Measurements from ENCODE around the gene RAVER2. TPM values are rescaled to one million over a fixed set of nuclear protein-coding genes. Genes with fewer than 3 reads are reported as not detected.
A peak's percentile ranks its signal among the peaks of the same experiment; 100 is the strongest.

The RAVER2 gene
- polyA plus RNA-seq, 3 donors = 0.38 to 1.3 (median 0.69) TPM

DNA sequence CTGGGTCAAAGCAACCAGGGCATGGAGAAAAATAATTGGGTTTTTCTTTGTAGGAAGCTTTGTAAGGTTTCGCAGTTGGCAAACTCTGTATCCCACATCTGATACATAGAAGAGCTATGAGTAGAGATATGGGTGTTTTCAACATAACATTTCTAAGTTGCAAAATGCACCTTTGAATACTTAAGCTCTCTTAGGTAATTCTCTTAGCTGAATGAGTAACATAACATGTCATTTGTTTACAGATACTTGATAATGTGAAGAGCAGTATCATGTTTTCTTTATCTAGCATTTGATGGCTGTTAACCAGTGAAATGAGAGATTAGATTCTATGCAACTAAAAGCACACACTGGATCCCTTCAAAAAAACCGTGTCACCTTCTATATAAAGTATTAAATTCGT lies 21.6 kb downstream of the RAVER2 start:
- WGBS (ENCODE audit: insufficient coverage) = no CpG with 5 or more reads among the region's 3 CpGs
- Histone ChIP-seq H3K4me3 (replicated peaks in 1 of 3; ENCODE audit: low read depth in 2 of 3, low read length in 3 of 3) (no peak overlapping the region), H2AFZ (ENCODE audit: insufficient read depth, low read depth, low read length, poor library complexity, severe bottlenecking) (no peak overlapping the region), H3K4me2 (replicated peaks; ENCODE audit: extremely low read depth, low read length, poor library complexity, severe bottlenecking) (no peak overlapping the region), H4K20me1 (ENCODE audit: insufficient read depth, low read length) (no peaks in the 10 kb centered on the region), H3K9me3 (replicated peaks in 1 of 2; ENCODE audit: control insufficient read depth in 1 of 2, insufficient read depth in 1 of 2, low read length in 2 of 2) (no peaks in the 10 kb centered on the region), H3K9ac (ENCODE audit: insufficient read depth, low read length, poor library complexity, severe bottlenecking) (no peak overlapping the region), H3K27me3 (ENCODE audit: control insufficient read depth in 2 of 2, insufficient read depth in 2 of 2, low read length in 2 of 2) (no peaks in the 10 kb centered on the region), H3K27ac (ENCODE audit: low read depth in 1 of 2, low read length in 2 of 2) (no peak overlapping the region), H3K36me3 (replicated peaks in 1 of 2; ENCODE audit: control insufficient read depth in 1 of 2, insufficient read depth in 2 of 2, low read length in 2 of 2) (no peaks in the 10 kb centered on the region), H3K4me1 (ENCODE audit: control insufficient read depth in 1 of 2, insufficient read depth in 2 of 2, low read length in 2 of 2) (no peaks in the 10 kb centered on the region), H3K79me2 (ENCODE audit: insufficient read depth, low read length) (no peaks in the 10 kb centered on the region)
- H3K4me1 Mint-ChIP-seq = peaks cover 4% of the 10 kb centered on the region
- intact Hi-C loops (cut with micrococcal nuclease) = no loop called here
- peaks cover 0 to 9% of the 10 kb centered on the region in 2 donors for H3K36me3 Mint-ChIP-seq
- H3K9me3 Mint-ChIP-seq = peaks cover 2 to 9% (median 4%) of the 10 kb centered on the region in 7 donors
- TF ChIP-seq, protein P1, sequence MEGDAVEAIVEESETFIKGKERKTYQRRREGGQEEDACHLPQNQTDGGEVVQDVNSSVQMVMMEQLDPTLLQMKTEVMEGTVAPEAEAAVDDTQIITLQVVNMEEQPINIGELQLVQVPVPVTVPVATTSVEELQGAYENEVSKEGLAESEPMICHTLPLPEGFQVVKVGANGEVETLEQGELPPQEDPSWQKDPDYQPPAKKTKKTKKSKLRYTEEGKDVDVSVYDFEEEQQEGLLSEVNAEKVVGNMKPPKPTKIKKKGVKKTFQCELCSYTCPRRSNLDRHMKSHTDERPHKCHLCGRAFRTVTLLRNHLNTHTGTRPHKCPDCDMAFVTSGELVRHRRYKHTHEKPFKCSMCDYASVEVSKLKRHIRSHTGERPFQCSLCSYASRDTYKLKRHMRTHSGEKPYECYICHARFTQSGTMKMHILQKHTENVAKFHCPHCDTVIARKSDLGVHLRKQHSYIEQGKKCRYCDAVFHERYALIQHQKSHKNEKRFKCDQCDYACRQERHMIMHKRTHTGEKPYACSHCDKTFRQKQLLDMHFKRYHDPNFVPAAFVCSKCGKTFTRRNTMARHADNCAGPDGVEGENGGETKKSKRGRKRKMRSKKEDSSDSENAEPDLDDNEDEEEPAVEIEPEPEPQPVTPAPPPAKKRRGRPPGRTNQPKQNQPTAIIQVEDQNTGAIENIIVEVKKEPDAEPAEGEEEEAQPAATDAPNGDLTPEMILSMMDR (IDR thresholded peaks at IDR 0.05) = no peak
- DNase-seq = no peak
- no peak overlapping the region for H3K27ac Mint-ChIP-seq
- no peak overlapping the region for H3K4me3 Mint-ChIP-seq
- H3K27me3 Mint-ChIP-seq (ENCODE audit: low read depth in 3 of 3) = peaks cover 0 to 2% (median 0%) of the 10 kb centered on the region in 3 donors

DNA sequence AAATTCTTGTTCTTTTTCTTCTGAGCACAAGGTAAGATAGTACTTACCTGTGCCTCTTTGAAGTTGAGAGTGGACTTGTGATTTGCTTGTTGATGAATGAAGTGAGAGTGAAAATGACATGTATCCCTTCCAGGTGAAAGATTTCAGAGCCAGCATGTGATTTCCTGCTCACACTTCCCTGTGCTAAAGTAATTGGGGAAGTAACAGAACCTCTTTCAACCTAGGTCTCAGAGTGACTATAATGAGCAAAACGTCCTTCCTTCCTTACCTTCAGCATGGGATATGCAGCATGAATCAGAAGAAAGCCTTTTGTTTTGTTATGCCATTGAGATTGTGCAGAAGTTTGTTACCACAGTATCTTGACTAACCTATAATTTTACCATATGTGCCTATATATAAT lies 24.6 kb downstream of the RAVER2 start:
- H3K36me3 ChIP-seq (replicated peaks in 1 of 2; ENCODE audit: control insufficient read depth in 1 of 2, insufficient read depth in 2 of 2, low read length in 2 of 2) = no peaks in the 10 kb centered on the region
- H3K9ac ChIP-seq (ENCODE audit: insufficient read depth, low read length, poor library complexity, severe bottlenecking) = no peak overlapping the region
- peaks cover 4 to 9% (median 5%) of the 10 kb centered on the region in 7 donors for H3K9me3 Mint-ChIP-seq
- peaks cover 0 to 9% of the 10 kb centered on the region in 2 donors for H3K36me3 Mint-ChIP-seq
- no peaks in the 10 kb centered on the region for H3K27me3 ChIP-seq (ENCODE audit: control insufficient read depth in 2 of 2, insufficient read depth in 2 of 2, low read length in 2 of 2)
- no peaks in the 10 kb centered on the region for H3K4me1 ChIP-seq (ENCODE audit: control insufficient read depth in 1 of 2, insufficient read depth in 2 of 2, low read length in 2 of 2)
- peaks cover 4% of the 10 kb centered on the region for H3K4me1 Mint-ChIP-seq
- TF ChIP-seq, protein P1 (IDR thresholded peaks at IDR 0.05) = no peak
- no peak overlapping the region for H3K4me3 ChIP-seq (replicated peaks in 1 of 3; ENCODE audit: low read depth in 2 of 3, low read length in 3 of 3)
- intact Hi-C loops (cut with micrococcal nuclease) = no loop called here
- no peaks in the 10 kb centered on the region for H3K9me3 ChIP-seq (replicated peaks in 1 of 2; ENCODE audit: control insufficient read depth in 1 of 2, insufficient read depth in 1 of 2, low read length in 2 of 2)
- H4K20me1 ChIP-seq (ENCODE audit: insufficient read depth, low read length) = no peaks in the 10 kb centered on the region
- no CpG with 5 or more reads among the region's 1 CpG for WGBS (ENCODE audit: insufficient coverage)
- H3K27me3 Mint-ChIP-seq (ENCODE audit: low read depth in 3 of 3) = peaks cover 0 to 2% (median 2%) of the 10 kb centered on the region in 3 donors
- H3K4me3 Mint-ChIP-seq = no peak overlapping the region
- no peak overlapping the region for H3K27ac Mint-ChIP-seq
- no peaks in the 10 kb centered on the region for H3K79me2 ChIP-seq (ENCODE audit: insufficient read depth, low read length)
- H2AFZ ChIP-seq (ENCODE audit: insufficient read depth, low read depth, low read length, poor library complexity, severe bottlenecking) = no peak overlapping the region
- no peak overlapping the region for H3K27ac ChIP-seq (ENCODE audit: low read depth in 1 of 2, low read length in 2 of 2)
- peak in 1 of 3 donors; percentile 4 for DNase-seq
- H3K4me2 ChIP-seq (replicated peaks; ENCODE audit: extremely low read depth, low read length, poor library complexity, severe bottlenecking) = no peak overlapping the region

All from CD14-positive monocyte (primary cell).